ENCODE results near the gene NAAA. TPM values are rescaled to one million over a fixed set of nuclear protein-coding genes. Genes with fewer than 3 reads are reported as not detected.
"Not testable (repeated sequence)": the region's sequence is repeated elsewhere in the genome, so short reads cannot be mapped to it uniquely, and the experiment has no call there.

The NAAA gene
- total RNA-seq, 1 experiment from 2014 or later: 17.0 TPM

GRCh38 chr4:75935628-75936027, 5.2 kb downstream of the NAAA start:
- Histone ChIP-seq H2AFZ (ENCODE audit: low read depth, low read length, poor library complexity, severe bottlenecking) (no peak overlapping the region), H3K27me3 (ENCODE audit: insufficient read depth, low read length) (no peaks in the 10 kb centered on the region), H3K27ac (ENCODE audit: low read depth, low read length) (no peak overlapping the region), H3K9me2 (ENCODE audit: insufficient read depth) (no peaks in the 10 kb centered on the region), H3K36me3 (ENCODE audit: control insufficient read depth in 1 of 2, insufficient read depth in 2 of 2, low read length in 2 of 2) (peaks cover 0 to 8% of the 10 kb centered on the region in 2 experiments; a peak in 1 of 4 replicates), H3K4me2 (ENCODE audit: low read length) (no peak overlapping the region), H3K4me1 (ENCODE audit: control insufficient read depth in 1 of 2, insufficient read depth in 2 of 2, low read length in 2 of 2) (peaks cover 6 to 14% of the 10 kb centered on the region in 2 experiments), H4K20me1 (ENCODE audit: insufficient read depth) (no peaks in the 10 kb centered on the region), H3K4me3 (replicated peaks in 1 of 2; ENCODE audit: low read depth in 1 of 2, low read length in 2 of 2) (no peak overlapping the region), H3K9me3 (ENCODE audit: control insufficient read depth in 1 of 2, insufficient read depth in 1 of 2, low read depth in 1 of 2, low read length in 2 of 2) (no peaks in the 10 kb centered on the region), H3K79me2 (ENCODE audit: insufficient read depth, low read length) (no peaks in the 10 kb centered on the region), H3K9ac (ENCODE audit: low read length) (no peak overlapping the region)
- DNase-seq (ENCODE audit: low read depth, low spot score) (no peak), ATAC-seq (no peak)
- no peak for TF ChIP-seq SRF (IDR thresholded peaks at IDR 0.05; ENCODE audit: low read depth)
- no peak for TF ChIP-seq ATF3 (IDR thresholded peaks at IDR 0.05)
- TF ChIP-seq MAX (IDR thresholded peaks at IDR 0.05): no peak
- TF ChIP-seq ZFX (IDR thresholded peaks at IDR 0.05): no peak
- no TSS peak for BruUV-seq (replicated peaks)
- intact Hi-C loops (cut with micrococcal nuclease): no loop called here
- RAD21 ChIA-PET (ENCODE audit: low non-redundant PET in 1 of 2, low total read pairs in 2 of 2, uncharacterized antibody in 2 of 2, unreplicated experiment in 2 of 2): no interaction called here
- CTCF ChIA-PET: no interaction called here
- POLR2A ChIA-PET: no interaction called here

GRCh38 chr4:75930152-75930551, 10.7 kb downstream of the NAAA start:
- TF ChIP-seq ZBTB33 (IDR thresholded peaks at IDR 0.05; ENCODE audit: extremely low read depth, insufficient replicate concordance, low read length): no peak
- TF ChIP-seq SIN3A (IDR thresholded peaks at IDR 0.05; ENCODE audit: low read depth): no peak
- TF ChIP-seq ATF3 (IDR thresholded peaks at IDR 0.05): no peak
- no peak for TF ChIP-seq ZFX (IDR thresholded peaks at IDR 0.05)
- no peak for TF ChIP-seq CEBPB (IDR thresholded peaks at IDR 0.05; ENCODE audit: low read depth)
- TF ChIP-seq YY1 (IDR thresholded peaks at IDR 0.05; ENCODE audit: extremely low read depth, insufficient replicate concordance, low read depth, low read length): no peak
- TF ChIP-seq POLR2AphosphoS5 (IDR thresholded peaks at IDR 0.05; ENCODE audit: low read depth, low read length): no peak
- TF ChIP-seq EZH2phosphoT487 (IDR thresholded peaks at IDR 0.05; ENCODE audit: borderline replicate concordance): no peak
- ChIA-PET RAD21 (ENCODE audit: low non-redundant PET in 1 of 2, low total read pairs in 2 of 2, uncharacterized antibody in 2 of 2, unreplicated experiment in 2 of 2) (no interaction called here), POLR2A (no interaction called here), CTCF (no interaction called here)
- no peak for DNase-seq (ENCODE audit: low read depth, low spot score)
- no peaks in the 10 kb centered on the region for H3K9me3 ChIP-seq (ENCODE audit: control insufficient read depth in 1 of 2, insufficient read depth in 1 of 2, low read depth in 1 of 2, low read length in 2 of 2)
- H3K4me2 ChIP-seq (ENCODE audit: low read length): no peak overlapping the region
- ATAC-seq: no peak
- no peaks in the 10 kb centered on the region for H3K9me2 ChIP-seq (ENCODE audit: insufficient read depth)
- H3K27me3 ChIP-seq (ENCODE audit: insufficient read depth, low read length): no peaks in the 10 kb centered on the region
- H3K4me3 ChIP-seq (replicated peaks in 1 of 2; ENCODE audit: low read depth in 1 of 2, low read length in 2 of 2): no peak overlapping the region
- H3K27ac ChIP-seq (ENCODE audit: low read depth, low read length): no peak overlapping the region
- BruUV-seq (replicated peaks): no TSS peak
- peaks cover 0 to 4% of the 10 kb centered on the region in 2 experiments; a peak in 1 of 4 replicates for H3K36me3 ChIP-seq (ENCODE audit: control insufficient read depth in 1 of 2, insufficient read depth in 2 of 2, low read length in 2 of 2)
- H3K4me1 ChIP-seq (ENCODE audit: control insufficient read depth in 1 of 2, insufficient read depth in 2 of 2, low read length in 2 of 2): peaks cover 4 to 11% of the 10 kb centered on the region in 2 experiments; a peak in 2 of 4 replicates
- H4K20me1 ChIP-seq (ENCODE audit: insufficient read depth): no peaks in the 10 kb centered on the region
- intact Hi-C loops (cut with micrococcal nuclease): no loop called here
- H3K79me2 ChIP-seq (ENCODE audit: insufficient read depth, low read length): no peaks in the 10 kb centered on the region
- H2AFZ ChIP-seq (ENCODE audit: low read depth, low read length, poor library complexity, severe bottlenecking): no peak overlapping the region
- no peak overlapping the region for H3K9ac ChIP-seq (ENCODE audit: low read length)

- BruUV-seq (replicated peaks); H3K27me3 ChIP-seq (ENCODE audit: insufficient read depth, low read length); H3K27ac ChIP-seq (ENCODE audit: low read depth, low read length); H4K20me1 ChIP-seq (ENCODE audit: insufficient read depth); H3K9me2 ChIP-seq (ENCODE audit: insufficient read depth); H3K9ac ChIP-seq (ENCODE audit: low read length); RAD21 ChIA-PET (ENCODE audit: low non-redundant PET in 1 of 2, low total read pairs in 2 of 2, uncharacterized antibody in 2 of 2, unreplicated experiment in 2 of 2); ATAC-seq; DNase-seq (ENCODE audit: low read depth, low spot score); H3K4me3 ChIP-seq (replicated peaks in 1 of 2; ENCODE audit: low read depth in 1 of 2, low read length in 2 of 2); H3K79me2 ChIP-seq (ENCODE audit: insufficient read depth, low read length); H3K36me3 ChIP-seq (ENCODE audit: control insufficient read depth in 1 of 2, insufficient read depth in 2 of 2, low read length in 2 of 2); H3K9me3 ChIP-seq (ENCODE audit: control insufficient read depth in 1 of 2, insufficient read depth in 1 of 2, low read depth in 1 of 2, low read length in 2 of 2); H2AFZ ChIP-seq (ENCODE audit: low read depth, low read length, poor library complexity, severe bottlenecking); H3K4me2 ChIP-seq (ENCODE audit: low read length); intact Hi-C loops (cut with micrococcal nuclease); POLR2A ChIA-PET: not testable (repeated sequence)
- CTCF ChIA-PET: interaction anchor here (0.6 kb wide), 1 partner anchor 8 kb away, joined by 3 read pairs; no protein-coding TSS in a partner anchor
- peaks cover 4 to 11% of the 10 kb centered on the region in 2 experiments; a peak in 2 of 4 replicates for H3K4me1 ChIP-seq (ENCODE audit: control insufficient read depth in 1 of 2, insufficient read depth in 2 of 2, low read length in 2 of 2)
These were observed 15.9 kb downstream of the NAAA start for GRCh38 chr4:75924916-75925315.

All from HCT116 (cell line).